GM18861 (cell line): ENCODE data around the gene SPEG.

Source experiments
- ATAC-seq: cut with Tn5 transposase; IDR thresholded peaks from one replicate; pipeline ENCODE4 v1.9.1; 2021; ENCODE audit not compliant: unreplicated experiment

SPEG gene

GRCh38 chr2:219422952-219423534 lies 11.6 kb upstream of the SPEG start:
- no peak for ATAC-seq

- no peak for ATAC-seq
These were observed 10.8 kb upstream of the SPEG start for GRCh38 chr2:219423652-219424377.

GRCh38 chr2:219425238-219426067 lies 9.2 kb upstream of the SPEG start:
- ATAC-seq: no peak

GRCh38 chr2:219426068-219426443 lies 8.6 kb upstream of the SPEG start:
- ATAC-seq: no peak

GRCh38 chr2:219426534-219427136 lies 8.0 kb upstream of the SPEG start:
- ATAC-seq: no peak

- no peak for ATAC-seq
These were observed 6.2 kb upstream of the SPEG start for GRCh38 chr2:219428469-219428868.

GRCh38 chr2:219429958-219430606 lies 4.6 kb upstream of the SPEG start:
- no peak for ATAC-seq

- no peak for ATAC-seq
These were observed 3.7 kb upstream of the SPEG start for GRCh38 chr2:219430633-219431615.

- no peak for ATAC-seq
These were observed 776 bp upstream of the SPEG start for GRCh38 chr2:219433666-219434467.

- ATAC-seq: no peak
These were observed 250 bp upstream of the SPEG start for GRCh38 chr2:219434468-219434717.

- ATAC-seq: no peak
These were observed 1.1 kb downstream of the SPEG start for GRCh38 chr2:219435701-219436100.

- ATAC-seq: no peak
These were observed 1.8 kb downstream of the SPEG start for GRCh38 chr2:219436491-219436890.

GRCh38 chr2:219437141-219437540 lies 2.5 kb downstream of the SPEG start:
- ATAC-seq: no peak

GRCh38 chr2:219437690-219438206 lies 3.1 kb downstream of the SPEG start:
- no peak for ATAC-seq

GRCh38 chr2:219438453-219438852 lies 3.8 kb downstream of the SPEG start:
- ATAC-seq: no peak

GRCh38 chr2:219439506-219439905 lies 4.9 kb downstream of the SPEG start:
- ATAC-seq: no peak

GRCh38 chr2:219440388-219441256 lies 6.0 kb downstream of the SPEG start:
- ATAC-seq: no peak
